HG02852 (cell line): Measurements from ENCODE around the gene TSPAN13.

Experiments used
- ATAC-seq: cut with Tn5 transposase; IDR thresholded peaks from one replicate; pipeline ENCODE4 v1.9.1; 2021; ENCODE audit warnings: mild to moderate bottlenecking, moderate library complexity; ENCODE audit not compliant: unreplicated experiment

Gene TSPAN13

DNA sequence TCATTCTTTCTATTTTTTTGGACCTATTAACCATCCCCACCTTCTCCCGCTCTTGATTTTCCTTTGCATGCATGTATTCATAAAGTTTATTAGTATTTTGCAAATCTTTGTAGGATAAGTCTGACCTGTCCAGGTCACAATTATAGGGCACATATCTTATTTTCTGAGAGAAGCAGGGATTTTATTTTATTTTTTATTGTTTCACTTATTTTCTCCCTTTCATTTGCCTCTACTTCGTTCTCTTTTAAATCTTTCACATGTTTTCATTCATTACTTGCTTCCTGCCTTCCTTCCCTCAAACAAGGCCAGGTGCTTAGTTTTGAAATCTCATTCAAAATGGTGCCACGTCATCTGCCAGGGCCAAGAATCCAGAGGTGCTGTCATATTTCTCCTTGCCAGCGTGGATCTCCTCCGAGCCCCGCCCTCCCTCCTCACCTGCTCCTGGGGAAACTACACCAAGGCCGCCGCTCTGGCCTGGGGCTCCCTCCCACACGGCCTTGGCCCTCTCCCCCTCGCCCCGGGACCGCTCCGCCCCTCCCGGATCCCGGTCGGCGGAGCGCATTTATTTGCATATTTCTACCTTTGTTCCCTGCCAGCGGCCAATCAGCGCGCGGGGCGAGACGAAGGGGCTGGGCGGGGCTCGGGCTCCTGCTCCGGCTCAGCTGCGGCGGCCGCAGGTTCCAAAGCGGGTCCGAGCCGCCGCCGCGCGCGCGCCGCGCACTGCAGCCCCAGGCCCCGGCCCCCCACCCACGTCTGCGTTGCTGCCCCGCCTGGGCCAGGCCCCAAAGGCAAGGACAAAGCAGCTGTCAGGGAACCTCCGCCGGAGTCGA, at the start of gene TSPAN13:
TSPAN13 (plus strand) TSS at position 654 of the 830 bp plus-strand sequence. CDS start 213 bp downstream, outside the sequence.
- peak; percentile 86 for ATAC-seq

DNA sequence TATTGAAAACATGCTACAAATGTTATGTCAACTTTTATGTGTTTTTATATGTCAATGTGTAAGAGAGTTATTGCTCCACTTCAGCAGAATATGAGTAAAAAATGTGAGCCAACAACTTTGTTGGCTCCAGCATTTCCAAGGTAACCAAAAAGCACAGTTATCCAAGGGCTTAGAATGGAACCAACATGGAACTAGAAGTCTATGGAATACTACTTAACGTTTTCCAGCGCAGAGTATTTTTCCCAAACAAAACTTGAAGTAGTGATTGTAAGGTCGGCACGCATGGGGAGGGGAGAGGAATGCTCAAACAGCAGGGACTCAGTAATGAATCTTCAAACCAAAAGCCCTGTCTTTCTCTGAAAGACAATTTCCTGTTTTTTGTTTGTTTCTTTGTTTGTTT, 45.0 kb upstream of the TSPAN13 start:
- no peak for ATAC-seq

DNA sequence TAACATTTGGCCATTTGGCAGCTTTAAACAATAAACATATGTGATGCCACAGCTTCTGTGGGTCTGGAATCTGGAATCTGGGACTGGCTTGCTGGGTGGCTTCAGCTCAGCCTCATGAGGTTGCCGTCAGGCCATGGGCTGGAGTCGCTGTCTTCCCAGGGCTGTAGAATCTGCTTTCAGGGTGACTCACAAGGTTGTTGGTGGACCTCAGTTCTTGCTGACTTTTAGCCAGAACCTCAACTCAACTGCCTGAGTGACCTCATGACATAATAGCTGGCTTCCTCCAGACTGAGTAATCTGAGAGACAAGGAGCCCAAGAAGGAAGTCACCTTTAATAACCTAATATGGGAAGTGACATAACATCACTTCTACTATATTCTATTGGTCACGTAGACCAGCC, 44.6 kb upstream of the TSPAN13 start:
- ATAC-seq: no peak

DNA sequence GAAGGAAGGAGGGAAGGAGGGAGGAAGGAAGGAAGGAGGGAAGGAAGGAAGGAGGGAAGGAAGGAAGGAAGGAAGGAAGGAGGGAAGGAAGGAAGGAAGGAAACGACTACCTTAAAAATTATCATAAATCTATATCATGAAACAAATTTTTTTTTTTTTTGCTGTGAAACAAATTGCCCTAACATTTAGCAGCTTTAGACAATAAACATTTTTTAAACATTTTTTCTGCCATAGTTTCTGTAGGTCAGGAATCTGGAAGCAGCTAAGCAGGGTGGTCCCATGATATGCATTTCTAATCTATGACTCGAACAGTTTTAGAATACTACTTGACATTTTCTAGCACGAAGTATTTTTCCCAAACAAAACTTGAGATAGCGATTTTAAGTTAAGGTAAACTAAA, 42.9 kb upstream of the TSPAN13 start:
- no peak for ATAC-seq

DNA sequence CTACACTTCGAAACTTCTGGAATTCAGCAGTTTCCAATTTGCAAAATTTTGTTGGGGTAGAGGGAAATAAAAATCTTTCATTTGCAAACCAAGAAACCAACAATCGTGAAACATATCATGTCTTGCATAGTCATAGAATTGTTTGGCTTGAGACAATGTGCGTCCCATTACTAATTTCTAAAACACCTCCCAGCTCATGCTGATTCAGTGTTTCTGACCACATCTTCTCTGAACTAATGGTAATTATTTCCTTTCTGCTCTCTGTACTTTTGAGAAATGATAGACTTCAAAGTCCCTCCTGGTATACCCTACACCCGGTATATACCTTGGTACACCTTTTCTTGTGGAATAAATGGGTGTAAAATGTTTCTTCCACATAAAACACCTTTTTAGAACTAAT, 41.8 kb upstream of the TSPAN13 start:
- ATAC-seq: no peak

DNA sequence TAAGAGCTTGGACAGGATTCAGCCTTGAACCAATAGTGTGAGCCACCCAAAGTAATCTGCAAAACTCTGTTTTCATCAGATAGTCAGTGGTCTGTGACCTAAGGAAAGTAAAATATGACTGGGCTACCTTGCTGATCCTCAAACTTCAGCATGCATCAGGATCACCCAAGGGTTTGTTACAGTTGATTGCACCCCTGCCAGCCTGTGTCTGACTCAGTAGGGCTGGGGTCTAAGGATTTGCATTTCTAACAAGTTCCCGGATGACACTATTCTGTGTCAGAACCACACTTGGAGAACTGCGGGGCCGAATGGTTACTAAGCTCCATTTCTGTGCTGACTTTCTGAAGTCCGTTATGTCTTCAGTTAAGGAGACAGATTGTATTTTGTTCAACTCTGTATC, 40.6 kb upstream of the TSPAN13 start:
- no peak for ATAC-seq

DNA sequence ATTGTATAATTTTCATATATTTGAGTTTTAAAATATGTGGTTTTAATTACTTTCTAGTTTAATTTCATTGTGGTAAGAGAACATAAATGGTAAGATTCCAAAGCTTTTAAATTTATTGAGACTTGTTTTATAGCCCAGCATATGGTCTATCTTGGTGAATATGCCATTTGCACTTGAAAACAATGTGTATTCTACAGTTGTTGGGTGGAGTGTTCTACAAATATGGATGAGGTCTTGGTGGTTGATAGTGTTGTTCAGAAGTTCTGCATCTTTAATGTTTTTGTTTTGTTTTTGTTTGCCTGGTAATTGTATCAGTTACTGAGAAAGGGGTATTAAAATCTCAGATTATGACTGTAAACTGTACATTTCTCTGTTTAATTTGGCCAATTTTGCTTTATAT, 37.6 kb upstream of the TSPAN13 start:
- no peak for ATAC-seq

DNA sequence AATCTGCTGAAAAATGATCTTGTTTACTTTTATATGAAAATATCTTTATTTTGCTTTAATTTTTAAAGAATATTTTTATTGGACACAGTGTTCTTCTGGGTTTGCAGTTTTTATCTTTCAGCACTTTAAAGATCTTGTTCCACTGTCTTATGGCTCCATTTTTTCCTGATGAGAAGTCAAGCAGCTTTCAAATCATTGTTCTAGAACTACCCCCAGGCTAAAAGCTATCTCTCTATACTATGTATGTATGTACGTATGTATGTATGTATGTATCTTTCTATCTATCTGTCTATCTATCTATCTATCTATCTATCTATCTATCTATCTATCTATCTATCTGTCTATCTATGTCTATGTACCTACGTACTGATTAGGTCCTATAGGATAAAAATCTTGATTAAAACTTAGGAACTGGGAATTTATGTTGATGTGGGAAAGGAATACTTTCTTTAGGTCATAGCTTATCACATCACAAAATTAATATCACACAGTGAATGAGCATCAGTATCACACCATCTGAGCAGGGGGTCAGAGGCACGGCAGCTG, 35.4 kb upstream of the TSPAN13 start:
- ATAC-seq: no peak

DNA sequence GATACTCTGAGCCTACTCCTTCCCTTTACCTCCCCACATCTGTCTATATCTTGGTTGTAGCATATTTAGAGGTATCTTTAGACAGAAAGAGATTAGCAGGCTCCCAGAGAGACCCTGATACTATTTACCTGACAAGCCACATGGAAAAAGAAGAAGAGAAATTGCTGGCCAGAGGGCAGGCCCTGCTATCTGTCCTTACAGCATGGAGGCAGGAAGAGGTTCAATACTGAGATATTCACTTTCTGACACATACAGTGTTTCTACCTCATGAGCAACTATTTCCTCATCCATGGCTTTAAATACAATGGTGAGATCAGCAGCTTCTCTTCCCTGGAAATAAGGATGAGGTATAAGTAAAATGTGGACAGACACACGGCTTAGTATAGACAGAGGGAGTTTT, 33.9 kb upstream of the TSPAN13 start:
- no peak for ATAC-seq

DNA sequence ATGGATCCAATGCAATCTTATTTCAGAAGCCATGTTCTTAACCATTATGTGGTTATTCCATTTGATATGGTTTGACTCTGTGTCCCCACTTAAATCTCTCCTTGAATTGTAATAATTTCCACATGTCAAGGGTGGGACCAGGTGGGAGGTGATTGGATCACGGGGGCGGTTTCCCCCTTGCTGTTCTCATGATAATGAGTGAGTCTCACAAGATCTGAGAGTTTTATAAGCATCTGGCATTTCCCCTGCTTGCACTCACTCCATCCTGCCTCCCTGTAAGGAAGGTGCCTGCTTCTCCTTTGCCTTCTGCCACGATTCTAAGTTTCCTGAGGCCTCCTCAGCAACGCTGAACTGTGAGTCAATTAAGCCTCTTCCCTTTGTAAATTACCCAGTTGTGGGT, 32.0 kb upstream of the TSPAN13 start:
- no peak for ATAC-seq

DNA sequence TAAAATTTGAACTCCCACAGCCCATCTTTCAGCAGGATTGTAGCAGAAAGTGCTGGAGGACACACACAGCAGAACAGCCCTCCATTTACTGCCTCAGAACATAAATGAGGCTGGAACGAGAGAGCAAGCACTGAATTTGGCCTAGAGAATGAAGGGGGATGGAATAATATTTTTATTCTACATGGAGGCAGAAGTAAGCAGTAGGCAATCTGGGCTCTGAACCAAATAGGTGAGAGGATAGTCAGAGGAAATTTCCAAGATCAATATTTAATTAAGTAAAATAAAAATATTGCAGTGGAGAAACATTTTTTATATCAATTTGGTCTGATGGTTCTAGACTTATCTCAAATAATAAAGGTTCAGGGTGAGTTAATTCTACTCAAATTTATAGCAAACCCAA, 29.2 kb upstream of the TSPAN13 start:
- no peak for ATAC-seq

DNA sequence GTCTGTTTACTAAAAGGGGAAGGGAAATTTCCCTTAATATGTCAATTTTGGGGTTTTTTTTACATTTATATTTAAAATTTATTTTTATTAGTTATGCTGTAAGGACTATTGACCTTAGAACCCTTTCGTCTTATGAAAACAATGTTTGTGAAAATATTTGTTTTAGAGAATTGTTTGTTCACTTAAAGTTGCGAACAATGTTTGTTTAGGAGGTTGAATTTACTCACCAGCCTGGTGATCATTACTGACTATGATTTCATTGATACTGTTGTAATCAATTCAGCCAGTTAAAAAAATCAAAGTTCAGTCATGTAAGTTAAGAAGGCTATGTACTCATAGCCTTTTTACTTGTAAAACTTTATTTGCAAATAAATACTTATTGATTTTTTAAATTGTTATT, 27.4 kb upstream of the TSPAN13 start:
- ATAC-seq: no peak

DNA sequence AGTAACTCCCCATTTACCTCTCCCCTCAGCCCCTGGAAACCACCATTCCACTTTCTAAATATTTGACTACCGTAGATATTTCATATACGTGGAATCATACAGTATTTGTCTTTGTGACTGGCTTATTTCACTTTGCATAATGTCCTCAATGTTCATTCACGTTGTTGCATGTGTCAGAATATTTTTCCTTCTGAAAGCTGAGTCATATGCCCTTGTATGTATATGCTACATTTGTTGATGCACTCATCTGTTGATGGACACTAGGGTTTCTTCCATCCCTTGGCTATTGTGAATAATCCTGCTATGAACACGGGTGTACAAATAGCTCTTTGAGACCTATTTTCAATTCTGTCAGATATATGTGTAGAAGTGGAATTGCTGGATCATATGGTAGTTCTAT, 25.8 kb upstream of the TSPAN13 start:
- ATAC-seq: no peak

DNA sequence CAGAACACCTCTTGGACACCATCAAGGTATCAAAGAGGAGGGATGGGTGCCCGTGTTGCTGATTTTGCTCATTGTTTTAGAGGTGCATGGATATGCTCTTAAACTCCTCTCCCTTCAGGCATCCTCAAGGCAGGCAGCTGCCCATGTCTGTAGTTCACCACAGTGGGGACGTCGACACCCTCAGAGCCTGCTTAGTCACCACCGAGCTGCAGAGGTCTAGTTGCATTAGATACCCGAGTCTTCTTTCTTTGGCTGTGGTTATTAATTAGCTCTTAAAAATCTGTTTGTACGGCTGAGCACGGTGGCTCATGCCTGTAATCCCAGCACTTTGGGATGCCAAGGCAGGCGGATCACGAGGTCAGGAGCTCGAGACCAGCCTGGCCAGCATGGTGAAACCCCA, 24.7 kb upstream of the TSPAN13 start:
- no peak for ATAC-seq

DNA sequence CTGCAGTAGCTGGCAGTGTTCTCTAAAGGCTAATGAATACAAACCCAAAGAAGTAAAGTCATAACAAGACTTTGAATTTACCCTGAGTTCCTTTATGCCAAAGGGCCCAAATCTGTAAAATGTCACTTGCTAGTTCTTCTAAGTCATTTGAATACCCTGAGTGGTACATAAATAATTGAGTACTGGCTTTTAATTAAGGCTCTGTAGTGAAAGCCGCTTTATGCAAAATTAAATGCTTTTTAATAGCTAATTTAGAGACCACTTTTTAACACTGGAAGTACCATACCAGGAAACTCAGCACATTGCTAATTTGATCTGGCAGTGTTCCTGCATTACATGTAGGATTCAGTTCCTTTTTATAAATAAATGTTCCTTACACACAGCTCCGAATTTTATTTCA, 24.0 kb upstream of the TSPAN13 start:
- no peak for ATAC-seq

DNA sequence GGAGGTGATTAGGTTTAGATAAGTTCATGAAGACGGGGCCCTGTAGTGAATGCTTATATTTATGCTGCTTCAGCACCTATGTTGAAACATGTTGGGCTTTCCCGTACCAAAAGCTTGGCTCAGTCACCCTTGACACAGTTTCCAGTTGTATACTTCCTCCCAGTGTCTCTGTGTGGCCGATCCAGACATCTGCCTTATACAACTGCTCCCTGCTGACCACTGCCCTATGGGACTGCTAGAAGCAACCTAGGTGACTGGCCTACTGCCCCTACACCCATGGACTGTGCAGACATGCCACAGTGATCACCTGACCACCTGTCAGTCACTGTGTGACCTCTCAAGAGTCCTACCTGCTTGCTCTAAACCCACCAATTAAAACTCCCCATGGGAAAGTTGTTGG, 22.6 kb upstream of the TSPAN13 start:
- no peak for ATAC-seq

DNA sequence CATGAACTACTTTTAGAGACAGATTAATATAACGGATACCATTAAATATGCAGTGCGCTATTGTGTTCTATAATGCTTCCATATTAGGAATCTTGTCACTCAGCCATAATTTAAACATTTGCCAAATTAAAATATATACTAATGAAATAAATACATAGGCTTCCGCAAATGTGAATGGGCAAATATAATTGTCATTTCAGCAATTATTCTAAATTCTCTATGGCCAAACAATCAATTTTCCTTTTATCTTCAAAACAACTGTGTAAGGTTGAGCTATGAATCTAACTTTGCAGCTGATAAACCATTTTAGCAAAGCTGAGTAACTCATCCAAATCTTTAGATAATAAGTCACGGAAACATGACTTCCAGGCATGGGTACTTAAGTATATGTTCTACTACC, 20.7 kb upstream of the TSPAN13 start:
- no peak for ATAC-seq

DNA sequence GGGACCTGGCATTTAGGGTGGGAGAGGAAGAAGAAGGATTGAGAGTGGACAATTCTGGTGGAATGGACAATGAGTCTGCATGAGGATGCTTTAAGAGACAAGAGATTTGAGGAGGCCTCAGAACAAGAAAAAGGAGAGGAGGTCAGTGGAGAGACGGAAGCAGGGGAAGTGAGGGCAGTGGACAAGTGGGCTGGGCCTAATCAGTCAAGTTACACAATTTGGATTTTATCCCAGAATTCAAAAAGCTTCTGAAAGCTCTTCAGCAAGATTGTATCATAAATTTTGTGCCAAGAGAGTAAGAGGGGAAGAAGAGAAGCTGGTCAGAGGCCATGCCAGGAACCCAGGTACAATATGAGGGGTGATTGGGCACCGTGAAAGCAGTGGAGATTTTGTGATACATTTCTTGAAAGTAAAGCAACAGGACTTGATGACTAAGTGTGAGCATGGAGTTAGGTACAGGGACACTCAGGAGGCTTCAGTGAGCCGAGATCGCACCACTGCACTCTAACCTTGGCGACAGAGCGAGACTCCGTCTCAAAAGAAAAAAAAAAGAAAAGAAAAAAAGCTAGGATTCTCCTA, 19.3 kb upstream of the TSPAN13 start:
- no peak for ATAC-seq

DNA sequence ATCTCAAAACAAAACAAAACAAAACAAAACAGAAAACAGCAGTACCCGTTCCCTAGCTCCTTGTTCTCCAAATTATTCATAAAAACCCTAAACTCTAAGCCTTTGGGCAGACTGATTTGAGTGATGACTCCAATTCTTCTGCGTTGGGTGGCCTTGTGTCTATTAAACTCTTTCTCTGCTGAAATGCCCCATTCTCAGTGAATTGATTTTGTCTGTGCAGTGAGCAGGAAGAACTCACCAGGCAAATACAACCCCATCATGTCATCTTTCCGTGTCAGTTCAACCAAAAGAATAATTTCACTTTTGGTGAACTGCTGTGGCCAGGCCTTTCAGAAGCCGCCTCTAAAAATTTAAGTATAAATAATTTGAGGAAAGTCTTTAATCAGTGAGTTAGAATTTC, 18.5 kb upstream of the TSPAN13 start:
- ATAC-seq: no peak

DNA sequence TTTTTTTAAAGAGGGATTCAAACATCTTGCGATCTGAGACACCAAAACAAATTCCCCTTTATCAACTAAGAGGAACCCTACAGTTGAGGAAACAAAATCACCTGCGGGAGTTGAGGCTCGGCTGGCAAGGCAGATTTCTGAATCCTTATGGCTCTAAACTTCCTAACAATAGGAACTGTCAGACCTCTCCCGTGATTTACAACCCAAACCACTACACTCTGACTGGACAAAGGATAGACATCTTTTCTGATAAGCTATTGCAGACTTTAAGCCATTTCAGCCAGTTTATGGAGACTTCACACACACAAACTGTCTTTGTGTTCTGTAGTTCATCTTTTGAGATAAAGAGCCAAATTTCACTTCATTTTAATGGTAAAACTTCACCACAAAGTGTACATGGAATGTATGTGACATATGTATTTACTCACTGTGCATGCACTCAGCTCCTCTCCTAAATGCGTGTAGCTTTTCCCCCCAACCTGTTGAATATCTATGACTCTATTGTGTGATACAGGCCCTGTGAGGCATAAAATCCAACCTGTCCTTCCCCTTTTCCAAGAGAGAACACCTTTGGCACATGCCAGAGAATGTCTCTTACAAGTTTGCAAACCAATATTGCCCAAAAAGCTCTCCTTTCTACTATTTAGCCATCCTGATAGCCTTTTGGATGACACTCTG, 15.4 kb upstream of the TSPAN13 start:
- ATAC-seq: no peak

DNA sequence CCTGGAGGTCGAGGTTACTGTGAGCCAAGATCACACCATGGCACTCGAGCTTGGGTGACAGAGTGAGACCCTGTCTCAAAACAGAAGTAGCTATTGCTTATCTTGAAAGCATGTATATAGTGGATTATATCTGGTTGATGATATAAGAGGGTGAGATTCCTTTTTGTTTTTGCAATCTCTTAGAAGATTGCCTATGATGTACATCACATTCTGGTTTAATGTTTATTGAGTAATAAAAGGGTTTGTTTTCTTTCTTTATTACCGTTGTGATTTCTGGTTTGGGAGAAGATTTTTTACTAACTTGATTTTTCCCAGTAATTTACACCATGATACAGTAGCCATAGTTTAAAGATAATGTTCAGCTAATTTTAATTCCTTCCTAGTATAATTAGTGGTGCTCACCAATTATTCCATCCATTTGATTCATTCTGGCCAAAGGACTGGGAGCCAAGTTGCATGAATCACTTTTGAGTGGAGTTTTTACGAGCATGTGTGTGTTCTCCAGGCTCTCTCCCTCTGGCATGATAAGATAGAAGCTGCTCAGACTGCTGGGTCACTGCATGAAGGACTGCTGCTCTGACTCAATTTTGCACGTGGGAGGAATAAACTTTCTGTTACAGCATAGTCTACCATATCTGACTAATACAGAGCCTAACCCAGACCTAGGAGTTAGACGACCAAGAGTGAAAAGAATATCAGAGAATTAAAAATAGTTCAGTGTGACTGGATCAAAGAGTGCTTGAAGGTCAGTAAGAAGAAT, 13.5 kb upstream of the TSPAN13 start:
- no peak for ATAC-seq
